Kidney (tissue), 14 donors: ENCODE measurements around the gene DNMBP. TPM values are rescaled to one million over a fixed set of nuclear protein-coding genes. Genes with fewer than 3 reads are reported as not detected.
"Not testable (repeated sequence)": the region's sequence is repeated elsewhere in the genome, so short reads cannot be mapped to it uniquely, and the experiment has no call there.

ENCODE experiments used
- DNase-seq, 5 donors: peaks; one replicate each; pipeline ENCODE4 v3.0.0-alpha.2; 2013 to 2020
- FAIRE-seq: peaks from 2 replicates; lab custom pipeline; 2012; peaks lifted over from hg19 to GRCh38; lab: Jason Lieb, UNC
- H3K27ac ChIP-seq, 2 donors: one replicate each; pipeline ENCODE4 v1.7.0; 2013; ENCODE audit warnings: low read depth in 2 of 2, low read length in 2 of 2, inconsistent platforms in 1 of 2
- H3K27me3 ChIP-seq: one replicate; pipeline ENCODE4 v1.7.1; 2013; ENCODE audit warnings: low read length, inconsistent platforms; ENCODE audit not compliant: control insufficient read depth, insufficient read depth
- H3K36me3 ChIP-seq, 3 donors: one replicate each; pipeline versions ENCODE4 v1.7.0 to v1.7.1; 2013; ENCODE audit warnings: low read length in 3 of 3, control low read depth in 1 of 3, inconsistent platforms in 1 of 3; ENCODE audit not compliant: insufficient read depth in 3 of 3, control insufficient read depth in 2 of 3
- H3K4me1 ChIP-seq, 3 donors: one replicate each; pipeline versions ENCODE4 v1.7.0 to v1.7.1; 2013; ENCODE audit warnings: low read length in 3 of 3, inconsistent platforms in 1 of 3, low read depth in 1 of 3; ENCODE audit not compliant: control insufficient read depth in 2 of 3, insufficient read depth in 2 of 3
- H3K4me3 ChIP-seq, 3 donors: one replicate each; pipeline versions ENCODE4 v1.7.0 to v1.8.1; 2013; ENCODE audit warnings: low read length in 3 of 3, control low read depth in 1 of 3, inconsistent platforms in 1 of 3
- H3K9ac ChIP-seq, 3 donors: one replicate each; pipeline versions ENCODE4 v1.7.0 to v1.7.1; 2013; ENCODE audit warnings: low read length in 3 of 3, control low read depth in 1 of 3, inconsistent platforms in 1 of 3
- H3K9me3 ChIP-seq, 3 donors: one replicate each; pipeline versions ENCODE4 v1.7.0 to v1.7.1; 2013; ENCODE audit warnings: low read length in 3 of 3, control low read depth in 1 of 3, inconsistent platforms in 1 of 3; ENCODE audit not compliant: control insufficient read depth in 2 of 3, insufficient read depth in 1 of 3
- intact Hi-C: fragments of 100-400 bp; cut with DNase I; formaldehyde crosslinking; loops from one replicate; pipeline ENCODE4 v1.11.1; 2022
- polyA plus RNA-seq: library from polyadenylated mRNA; stranded (reverse); fragments of 350-450 nt; fragmentation: Illumina TruSeq; extraction: RNeasy Lipid Tissue Mini Kit (QIAGEN cat#74804); gene quantifications from one replicate; pipeline ENCODE4 v1.2.3, GENCODE V29; 2014; ENCODE audit warnings: low read depth, low replicate concordance; ENCODE audit not compliant: insufficient read depth
- total RNA-seq: library from RNA; stranded (reverse); fragmentation: NEBNext Ultra II Directional; extraction: Animal tissue kit (Norgen Biotek cat#: 25700); gene quantifications from one replicate; pipeline ENCODE4 v1.2.1, GENCODE V29; 2021
- TF ChIP-seq, protein P1 (sequence below): IDR thresholded peaks from 3 replicates; pipeline ENCODE4 v1.5.1; 2012; ENCODE audit warnings: mild to moderate bottlenecking, moderate library complexity, borderline replicate concordance; ENCODE audit not compliant: insufficient read depth; ENCODE audit errors: extremely low read depth
- donor health status: control.
- donor health status: control.
- donor health status: control.
- donor health status: control.
- donor health status: control.
- donor health status: DM: yes; HTN: yes; CAD: no.
- donor health status: Normal renal cell carcinoma (clear cell type).

DNMBP gene
- total and polyA plus RNA-seq, 2 donors from 2014 or later, result 11.6 to 23.7 TPM

DNA sequence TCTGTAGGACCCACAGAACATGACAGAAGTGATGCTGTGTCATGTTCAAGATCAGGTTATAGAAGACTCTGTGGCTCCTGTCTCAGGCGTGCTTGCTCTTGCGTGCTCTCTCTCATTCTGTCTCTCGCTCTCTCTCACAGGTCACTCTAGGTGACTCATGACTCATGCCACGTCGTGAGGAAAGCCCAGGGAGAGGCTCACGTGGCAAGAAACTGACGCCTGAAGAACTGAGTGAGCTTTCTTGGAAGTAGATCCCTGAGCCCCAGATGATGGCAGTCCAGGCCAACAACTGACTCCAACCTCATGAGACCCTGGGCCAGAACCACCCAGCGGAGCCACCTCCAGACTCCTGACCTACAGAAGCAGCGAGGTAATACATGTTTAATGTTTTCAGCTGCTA lies 103.3 kb downstream of the DNMBP start:
- FAIRE-seq, result no peak
- peaks cover 6 to 50% (median 14%) of the 10 kb centered on the region in 3 donors for H3K36me3 ChIP-seq
- H3K9ac ChIP-seq, result no peak overlapping the region
- peaks cover 0 to 4% (median 0%) of the 10 kb centered on the region in 3 donors for H3K4me1 ChIP-seq
- intact Hi-C loops, result no loop called here
- peak in 1 of 5 donors; percentile 80 for DNase-seq
- no peak overlapping the region for H3K4me3 ChIP-seq
- no peaks in the 10 kb centered on the region for H3K27me3 ChIP-seq
- TF ChIP-seq, protein P1, sequence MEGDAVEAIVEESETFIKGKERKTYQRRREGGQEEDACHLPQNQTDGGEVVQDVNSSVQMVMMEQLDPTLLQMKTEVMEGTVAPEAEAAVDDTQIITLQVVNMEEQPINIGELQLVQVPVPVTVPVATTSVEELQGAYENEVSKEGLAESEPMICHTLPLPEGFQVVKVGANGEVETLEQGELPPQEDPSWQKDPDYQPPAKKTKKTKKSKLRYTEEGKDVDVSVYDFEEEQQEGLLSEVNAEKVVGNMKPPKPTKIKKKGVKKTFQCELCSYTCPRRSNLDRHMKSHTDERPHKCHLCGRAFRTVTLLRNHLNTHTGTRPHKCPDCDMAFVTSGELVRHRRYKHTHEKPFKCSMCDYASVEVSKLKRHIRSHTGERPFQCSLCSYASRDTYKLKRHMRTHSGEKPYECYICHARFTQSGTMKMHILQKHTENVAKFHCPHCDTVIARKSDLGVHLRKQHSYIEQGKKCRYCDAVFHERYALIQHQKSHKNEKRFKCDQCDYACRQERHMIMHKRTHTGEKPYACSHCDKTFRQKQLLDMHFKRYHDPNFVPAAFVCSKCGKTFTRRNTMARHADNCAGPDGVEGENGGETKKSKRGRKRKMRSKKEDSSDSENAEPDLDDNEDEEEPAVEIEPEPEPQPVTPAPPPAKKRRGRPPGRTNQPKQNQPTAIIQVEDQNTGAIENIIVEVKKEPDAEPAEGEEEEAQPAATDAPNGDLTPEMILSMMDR, result peak; percentile 34
- H3K27ac ChIP-seq, result peak overlapping the region in 1 of 2 donors; percentile 52
- no peaks in the 10 kb centered on the region for H3K9me3 ChIP-seq

DNA sequence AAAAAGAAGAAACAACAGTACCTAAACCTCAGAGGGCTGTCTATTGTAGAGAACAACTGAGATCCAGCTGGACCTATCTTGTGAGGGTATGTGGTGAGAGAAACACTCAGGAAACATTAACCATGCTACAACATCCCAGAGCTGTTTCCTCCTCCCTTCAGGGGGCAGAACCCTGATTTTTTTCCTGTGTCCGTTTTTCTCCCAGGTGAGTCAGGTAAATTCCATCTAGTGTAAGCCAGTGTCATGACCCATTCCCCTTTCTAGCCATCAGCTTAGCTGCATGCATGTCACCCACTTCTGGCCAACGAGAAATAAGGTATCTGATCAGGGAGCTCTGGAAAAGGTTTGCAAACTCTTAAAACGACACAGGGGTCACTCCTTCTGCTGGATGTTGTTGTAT lies 103.8 kb downstream of the DNMBP start:
- no peak for DNase-seq
- no peak overlapping the region for H3K4me3 ChIP-seq
- TF ChIP-seq, protein P1, result no peak
- H3K4me1 ChIP-seq, result peaks cover 0 to 4% (median 0%) of the 10 kb centered on the region in 3 donors
- H3K9ac ChIP-seq, result no peak overlapping the region
- peak overlapping the region in 1 of 2 donors; percentile 52 for H3K27ac ChIP-seq
- no peak for FAIRE-seq
- no peaks in the 10 kb centered on the region for H3K9me3 ChIP-seq
- intact Hi-C loops, result no loop called here
- H3K36me3 ChIP-seq, result peaks cover 7 to 53% (median 14%) of the 10 kb centered on the region in 3 donors
- H3K27me3 ChIP-seq, result no peaks in the 10 kb centered on the region

DNA sequence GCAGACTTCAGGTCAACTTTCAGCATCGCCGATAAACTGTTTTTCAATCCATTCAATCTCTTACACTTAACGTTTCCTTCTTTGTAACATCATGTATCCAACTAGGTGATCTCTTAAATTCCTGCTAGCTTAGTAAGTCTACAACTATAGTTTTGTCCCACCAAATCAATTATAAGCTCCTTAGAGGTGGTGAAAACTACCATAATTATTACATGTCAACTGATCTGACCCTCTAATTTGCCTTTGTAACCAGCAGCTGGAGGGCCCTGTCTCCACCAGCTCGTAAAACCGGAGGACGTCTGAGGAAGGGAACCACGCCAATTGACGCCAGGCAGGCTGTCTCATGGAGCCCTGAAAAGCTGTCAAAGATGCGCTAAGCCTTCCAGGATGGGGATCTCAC lies 113.9 kb downstream of the DNMBP start:
- Histone ChIP-seq H3K4me1 (no peaks in the 10 kb centered on the region), H3K27ac (no peak overlapping the region), H3K27me3 (no peaks in the 10 kb centered on the region), H3K9me3 (no peaks in the 10 kb centered on the region), H3K4me3 (no peak overlapping the region), H3K9ac (no peak overlapping the region), H3K36me3 (peaks cover 6 to 52% (median 34%) of the 10 kb centered on the region in 3 donors)
- DNase-seq (no peak), FAIRE-seq (no peak)
- TF ChIP-seq, protein P1, result no peak
- intact Hi-C loops, result no loop called here

- FAIRE-seq, intact Hi-C loops, H3K9ac ChIP-seq, H3K27ac ChIP-seq, H3K4me3 ChIP-seq, H3K9me3 ChIP-seq, H3K4me1 ChIP-seq, DNase-seq, H3K27me3 ChIP-seq: not testable (repeated sequence)
- H3K36me3 ChIP-seq, result peaks cover 6 to 52% (median 34%) of the 10 kb centered on the region in 3 donors
Observed at GRCh38 chr10:99895066-99895465, 114.7 kb downstream of the DNMBP start.
